GM10266 (cell line): ENCODE results near the gene ILDR1.

Experiments
- DNase-seq: peaks from one replicate; pipeline ENCODE4 v3.0.0; 2012; ENCODE audit errors: extremely low spot score
- TF ChIP-seq, protein P1 (sequence below): IDR thresholded peaks from 2 replicates; pipeline ENCODE4 v1.5.1; 2012; ENCODE audit warnings: mild to moderate bottlenecking, low read depth; ENCODE audit not compliant: control insufficient read depth, insufficient read depth; ENCODE audit errors: missing control alignments

ILDR1 gene

DNA sequence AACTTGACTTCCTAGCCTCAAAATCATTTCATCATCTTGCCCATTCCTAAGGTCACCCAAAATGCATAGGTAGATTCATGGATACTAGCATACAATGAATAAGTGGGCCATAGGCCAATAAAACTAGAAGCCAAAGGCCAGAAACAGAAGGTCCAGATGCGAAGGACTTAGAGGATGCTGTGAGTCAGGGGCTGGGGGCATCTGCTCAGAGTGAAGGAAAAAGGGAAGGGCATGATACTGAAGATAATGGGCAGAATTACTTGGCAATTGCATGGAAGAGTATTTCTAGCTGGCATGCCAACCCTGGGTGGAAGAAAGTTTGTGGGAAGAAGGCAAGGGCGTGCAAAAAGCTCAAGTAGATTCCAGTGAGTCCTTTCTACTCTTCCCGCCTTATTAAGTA is 27.5 kb downstream of the ILDR1 start:
- DNase-seq = no peak
- TF ChIP-seq, protein P1, sequence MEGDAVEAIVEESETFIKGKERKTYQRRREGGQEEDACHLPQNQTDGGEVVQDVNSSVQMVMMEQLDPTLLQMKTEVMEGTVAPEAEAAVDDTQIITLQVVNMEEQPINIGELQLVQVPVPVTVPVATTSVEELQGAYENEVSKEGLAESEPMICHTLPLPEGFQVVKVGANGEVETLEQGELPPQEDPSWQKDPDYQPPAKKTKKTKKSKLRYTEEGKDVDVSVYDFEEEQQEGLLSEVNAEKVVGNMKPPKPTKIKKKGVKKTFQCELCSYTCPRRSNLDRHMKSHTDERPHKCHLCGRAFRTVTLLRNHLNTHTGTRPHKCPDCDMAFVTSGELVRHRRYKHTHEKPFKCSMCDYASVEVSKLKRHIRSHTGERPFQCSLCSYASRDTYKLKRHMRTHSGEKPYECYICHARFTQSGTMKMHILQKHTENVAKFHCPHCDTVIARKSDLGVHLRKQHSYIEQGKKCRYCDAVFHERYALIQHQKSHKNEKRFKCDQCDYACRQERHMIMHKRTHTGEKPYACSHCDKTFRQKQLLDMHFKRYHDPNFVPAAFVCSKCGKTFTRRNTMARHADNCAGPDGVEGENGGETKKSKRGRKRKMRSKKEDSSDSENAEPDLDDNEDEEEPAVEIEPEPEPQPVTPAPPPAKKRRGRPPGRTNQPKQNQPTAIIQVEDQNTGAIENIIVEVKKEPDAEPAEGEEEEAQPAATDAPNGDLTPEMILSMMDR = no peak

DNA sequence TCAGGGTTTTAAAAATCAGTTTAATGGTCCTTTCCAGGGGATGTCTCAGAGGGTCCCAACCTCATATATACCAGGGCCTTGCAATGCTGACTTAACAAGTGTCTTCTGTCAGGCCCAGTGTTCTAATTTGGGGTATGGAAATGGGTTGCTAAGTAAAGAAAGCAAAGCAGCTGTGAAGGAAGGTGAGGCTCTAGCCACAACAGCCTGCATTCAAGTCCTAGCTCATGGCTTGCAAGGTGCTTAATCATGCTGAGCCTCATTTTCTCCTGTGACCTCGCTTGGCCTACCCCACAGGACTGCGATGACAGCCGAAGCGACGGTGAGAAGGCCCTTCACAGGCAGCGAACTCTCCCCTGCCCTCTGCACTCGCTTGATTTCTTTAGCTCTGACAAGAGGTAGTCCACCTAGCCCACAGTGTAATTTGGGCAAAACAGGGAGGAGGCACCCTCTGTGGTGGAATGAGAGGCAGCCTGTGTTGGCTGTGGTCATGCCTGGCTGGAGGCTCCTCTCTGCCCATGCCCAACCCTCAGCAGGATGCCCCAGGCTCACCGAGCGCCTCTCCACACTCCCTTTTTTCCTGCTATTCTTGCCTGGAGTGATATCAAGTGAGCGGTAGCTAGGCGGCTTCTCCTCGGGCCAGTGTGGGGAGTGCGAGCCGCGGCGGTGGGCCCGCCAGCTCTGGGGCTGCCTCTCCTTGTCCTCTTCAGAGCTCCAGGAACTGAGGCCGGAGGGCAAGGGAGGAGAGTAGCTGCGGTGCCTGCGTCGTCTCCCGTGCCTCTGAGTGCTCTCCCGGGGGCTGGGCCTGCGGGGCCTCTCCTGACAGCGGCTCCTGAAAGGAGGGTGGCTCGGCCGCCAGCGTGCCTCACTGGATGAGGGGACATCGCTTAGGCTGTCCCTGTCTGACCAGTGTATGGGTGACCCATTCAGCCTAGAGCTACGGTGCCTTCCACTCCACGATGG is 29.2 kb downstream of the ILDR1 start:
- DNase-seq = peak; percentile 47
- TF ChIP-seq, protein P1 = no peak

DNA sequence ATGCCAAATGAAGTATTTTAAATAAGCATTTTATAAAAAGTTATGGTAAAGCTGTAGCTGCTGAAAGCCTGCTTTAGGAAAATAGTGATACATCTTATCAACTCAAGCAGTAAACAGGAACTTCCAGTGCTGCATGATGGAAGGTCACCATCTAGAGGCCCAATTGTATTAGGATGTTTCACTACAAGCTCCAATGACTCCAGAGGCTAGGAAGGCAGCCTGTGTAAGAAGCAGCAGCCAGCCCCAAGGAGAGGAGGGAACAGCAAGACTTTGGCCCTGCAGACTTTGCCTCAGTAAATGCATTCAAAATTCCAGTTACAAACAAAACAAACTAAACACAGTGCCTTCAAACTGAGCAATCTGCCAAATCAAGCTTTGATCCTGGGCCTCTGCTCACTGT is 32.1 kb downstream of the ILDR1 start:
- no peak for DNase-seq
- TF ChIP-seq, protein P1 = no peak

DNA sequence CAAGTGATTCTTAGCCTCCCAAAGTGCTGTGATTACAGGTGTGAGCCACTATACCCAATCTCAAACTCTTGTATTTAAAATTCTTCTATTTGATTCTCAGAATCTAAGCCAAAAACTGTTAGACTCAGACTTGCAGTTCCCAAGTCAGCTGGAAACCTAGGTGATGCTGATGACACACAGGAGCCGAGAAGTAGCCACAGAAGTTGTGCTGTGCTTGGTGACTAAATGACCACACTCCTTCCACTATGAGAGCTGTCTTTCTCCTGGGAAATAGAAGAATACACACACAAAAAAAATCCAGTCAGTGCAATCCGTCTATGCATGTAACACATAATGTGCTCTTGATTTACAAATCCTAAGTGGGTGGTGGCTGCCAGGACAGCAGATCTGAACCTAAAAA is 33.9 kb downstream of the ILDR1 start:
- DNase-seq = no peak
- TF ChIP-seq, protein P1 = no peak

DNA sequence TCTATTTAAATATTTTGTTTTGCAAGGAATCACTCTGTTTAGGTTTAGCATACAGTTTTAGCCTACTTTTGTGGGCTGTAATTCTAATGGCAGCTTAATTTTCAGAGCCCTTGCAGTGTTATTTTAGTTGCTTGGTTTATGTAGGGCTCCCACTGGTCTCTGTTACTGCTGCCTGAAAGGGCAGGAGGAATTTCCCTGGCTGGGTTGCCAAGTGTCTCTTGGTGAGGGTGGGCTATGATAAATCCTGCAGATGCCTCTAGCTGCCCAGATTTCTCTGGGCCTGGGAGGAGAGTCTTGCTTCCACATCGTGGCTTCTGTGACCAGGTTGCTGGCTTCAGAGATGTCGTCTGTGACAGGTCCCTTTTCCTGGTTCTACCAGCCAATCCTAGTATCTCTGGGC is 36.2 kb downstream of the ILDR1 start:
- DNase-seq = no peak
- TF ChIP-seq, protein P1 = no peak

DNA sequence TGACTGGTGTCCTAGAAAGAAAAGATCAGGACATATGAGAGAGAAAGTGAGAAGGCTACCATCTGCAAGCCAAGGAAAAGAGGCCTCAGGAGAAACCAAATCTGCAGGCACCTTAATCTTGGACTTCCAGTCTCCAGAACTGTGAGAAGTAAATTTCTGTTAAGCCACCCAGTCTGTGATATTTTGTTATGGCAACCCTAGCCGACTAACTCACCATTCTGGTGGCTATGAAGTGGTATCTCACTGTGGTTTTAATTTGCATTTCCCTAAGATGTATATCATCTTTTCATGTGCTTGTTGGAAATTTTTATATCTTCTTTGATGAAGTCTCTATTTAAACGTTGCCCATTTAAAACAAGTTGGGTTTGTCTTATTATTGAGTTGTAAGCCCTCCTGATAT is 40.6 kb downstream of the ILDR1 start:
- TF ChIP-seq, protein P1 = no peak
- no peak for DNase-seq

DNA sequence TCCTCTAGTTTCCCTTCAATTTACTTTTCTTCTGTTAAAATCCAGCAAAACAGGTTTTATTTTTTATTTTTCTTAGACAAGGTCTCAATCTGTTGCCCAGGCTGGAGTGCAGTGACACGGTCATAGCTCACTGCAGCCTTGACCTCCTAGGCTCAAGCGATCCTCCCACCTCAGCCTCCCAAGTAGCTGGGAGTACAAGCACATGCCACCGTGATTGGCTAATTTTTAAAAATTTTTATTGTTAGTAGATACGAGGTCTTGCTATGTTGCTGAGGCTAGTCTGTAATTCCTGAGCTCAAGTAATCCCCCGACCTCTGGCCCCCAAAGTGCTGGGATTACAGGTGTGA is 41.6 kb downstream of the ILDR1 start:
- no peak for DNase-seq

More for the DNA sequence above, 41.6 kb downstream of the ILDR1 start:
- TF ChIP-seq, protein P1 = no peak
